B cell (primary cell): ENCODE results near the gene FATE1. TPM values are rescaled to one million over a fixed set of nuclear protein-coding genes. Genes with fewer than 3 reads are reported as not detected.

ENCODE experiments used
- ATAC-seq: fragments of 200-7000 bp; cut with Tn5 transposase; one replicate; pipeline ENCODE4 v1.10.0; 2021; ENCODE audit warnings: low read depth, mild to moderate bottlenecking, moderate number of reproducible peaks, moderate library complexity
- CTCF ChIA-PET: fragments of 350-600 bp; sonication (Branson Sonifier 250); formaldehyde crosslinking; loops from one replicate; lab custom pipeline; 2021; ENCODE audit warnings: antibody characterized with exemption, inconsistent platforms; lab: Charles Lee
- POLR2A ChIA-PET: fragments of 350-600 bp; sonication (Branson Sonifier 250); formaldehyde crosslinking; loops from one replicate; lab custom pipeline; 2021; ENCODE audit warnings: antibody characterized with exemption; lab: Charles Lee
- DNase-seq: peaks from one replicate; pipeline ENCODE4 v3.0.0; 2013
- H2AFZ ChIP-seq: 2 replicates; pipeline ENCODE4 v1.6.1; 2012; ENCODE audit warnings: mild to moderate bottlenecking, low read depth, low read length; ENCODE audit not compliant: insufficient read depth, poor library complexity, severe bottlenecking
- H3K27ac ChIP-seq, 2 donors: 1 replicate in 1 of 2; 2 replicates in 1 of 2; pipeline ENCODE4 v1.5.1; 2012 to 2013; ENCODE audit warnings: low read length in 2 of 2, mild to moderate bottlenecking in 2 of 2, moderate library complexity in 1 of 2
- H3K27me3 ChIP-seq, 4 experiments: fragments of 200-600 bp in 1 of 4; sonication (generic) in 1 of 4; replicated peaks in 1 of 4; 1 replicate in 2 of 4; 2 replicates in 2 of 4; pipeline versions ENCODE4 v1.6.1 to v1.7.0; 2013 to 2016; ENCODE audit warnings: low read length in 3 of 4, mild to moderate bottlenecking in 2 of 4, mixed read lengths in 1 of 4, moderate library complexity in 1 of 4; ENCODE audit not compliant: insufficient read depth in 4 of 4, control insufficient read depth in 3 of 4; ENCODE audit errors: control extremely low read depth in 1 of 4
- H3K36me3 ChIP-seq, 2 experiments: replicated peaks in 1 of 2; 1 replicate in 1 of 2; 2 replicates in 1 of 2; pipeline versions ENCODE4 v1.6.1 to v1.7.1; 2013; ENCODE audit warnings: low read length in 1 of 2; ENCODE audit not compliant: insufficient read depth in 2 of 2, control insufficient read depth in 1 of 2; ENCODE audit errors: control extremely low read depth in 1 of 2, extremely low read depth in 1 of 2
- H3K4me1 ChIP-seq, 2 donors: fragments of 200-600 bp in 1 of 2; sonication (generic) in 1 of 2; 1 replicate in 1 of 2; 2 replicates in 1 of 2; pipeline versions ENCODE4 v1.5.1 to v1.6.1; 2013 to 2017; ENCODE audit warnings: low read length in 2 of 2; ENCODE audit not compliant: control insufficient read depth in 2 of 2, insufficient read depth in 2 of 2
- H3K4me2 ChIP-seq: replicated peaks from 2 replicates; pipeline ENCODE3; 2012; ENCODE audit warnings: mild to moderate bottlenecking, low read depth, low read length; ENCODE audit not compliant: poor library complexity, severe bottlenecking
- H3K4me3 ChIP-seq, 5 experiments: fragments of 200-600 bp in 1 of 5; sonication (generic) in 1 of 5; 1 replicate in 3 of 5; 2 replicates in 2 of 5; pipeline versions ENCODE4 v1.5.1 to v1.7.0; 2011 to 2016; ENCODE audit warnings: low read length in 4 of 5, mild to moderate bottlenecking in 4 of 5, low read depth in 2 of 5, control low read depth in 1 of 5, moderate library complexity in 1 of 5; ENCODE audit not compliant: insufficient read depth in 1 of 5; ENCODE audit errors: control extremely low read depth in 1 of 5, extremely low read depth in 1 of 5
- H3K79me2 ChIP-seq: fragments of 200-600 bp; sonication (generic); one replicate; pipeline ENCODE4 v1.6.0; 2016; ENCODE audit warnings: low read length; ENCODE audit not compliant: control insufficient read depth, insufficient read depth
- H3K9ac ChIP-seq: fragments of 200-600 bp; sonication (generic); 2 replicates; pipeline ENCODE4 v1.6.1; 2017; ENCODE audit warnings: mild to moderate bottlenecking, low read length, moderate library complexity
- H3K9me3 ChIP-seq, 3 donors: one replicate each; pipeline versions ENCODE4 v1.6.1 to v1.7.1; 2013; ENCODE audit warnings: low read length in 2 of 3; ENCODE audit not compliant: control insufficient read depth in 2 of 3, insufficient read depth in 1 of 3; ENCODE audit errors: control extremely low read depth in 1 of 3
- H4K20me1 ChIP-seq: 2 replicates; pipeline ENCODE4 v1.6.0; 2012; ENCODE audit warnings: mild to moderate bottlenecking, low read length; ENCODE audit not compliant: insufficient read depth, control insufficient read depth, poor library complexity, severe bottlenecking
- H3K27ac Mint-ChIP-seq: one replicate; pipeline ENCODE4 v1.8.0; 2021; ENCODE audit warnings: mixed read lengths
- H3K27me3 Mint-ChIP-seq: one replicate; pipeline ENCODE4 v1.8.0; 2021; ENCODE audit warnings: mixed read lengths
- H3K4me1 Mint-ChIP-seq: one replicate; pipeline ENCODE4 v1.8.0; 2021; ENCODE audit warnings: mixed read lengths
- H3K4me3 Mint-ChIP-seq: one replicate; pipeline ENCODE4 v1.8.0; 2021; ENCODE audit warnings: mixed read lengths
- H3K9me3 Mint-ChIP-seq: one replicate; pipeline ENCODE4 v1.8.0; 2022; ENCODE audit warnings: mixed read lengths; ENCODE audit not compliant: insufficient read depth
- EZH2 ChIP-seq: IDR thresholded peaks from 2 replicates; pipeline ENCODE4 v1.6.1; 2012; ENCODE audit warnings: borderline replicate concordance, low read depth, mild to moderate bottlenecking, moderate library complexity, low read length; ENCODE audit not compliant: insufficient read depth, poor library complexity, severe bottlenecking
- WGBS: methylation state at CpG from one replicate; pipeline ENCODE4 v1.1.5; 2013; ENCODE audit warnings: missing lambda C conversion rate; ENCODE audit not compliant: insufficient coverage; 5-methylcytosine and 5-hydroxymethylcytosine counted together
- intact Hi-C: fragments of 100-400 bp; cut with micrococcal nuclease; formaldehyde crosslinking; loops from one replicate; pipeline ENCODE4 v1.10.0; 2022
- polyA plus RNA-seq: library from polyadenylated mRNA; depleted of rRNA; stranded (reverse); fragments of >200 nt; gene quantifications from 2 replicates; pipeline ENCODE4 v1.2.3, GENCODE V29; 2012
- total RNA-seq, 2 donors: library from RNA; stranded (reverse); fragments of 120-200 nt in 1 of 2; gene quantifications; 1 replicate in 1 of 2; 2 replicates in 1 of 2; pipeline versions ENCODE4 v1.2.3 to v1.2.4, GENCODE V29; 2013 to 2022
- TF ChIP-seq, protein P1 (sequence below): fragments of 200-600 bp; IDR thresholded peaks from one replicate; pipeline ENCODE4 v1.8.0; 2022; ENCODE audit warnings: antibody characterized with exemption, mild to moderate bottlenecking

FATE1 gene
- total and polyA plus RNA-seq, 2 donors (not counting 1 experiment from before 2014, with no cell fraction given), result not detected

DNA sequence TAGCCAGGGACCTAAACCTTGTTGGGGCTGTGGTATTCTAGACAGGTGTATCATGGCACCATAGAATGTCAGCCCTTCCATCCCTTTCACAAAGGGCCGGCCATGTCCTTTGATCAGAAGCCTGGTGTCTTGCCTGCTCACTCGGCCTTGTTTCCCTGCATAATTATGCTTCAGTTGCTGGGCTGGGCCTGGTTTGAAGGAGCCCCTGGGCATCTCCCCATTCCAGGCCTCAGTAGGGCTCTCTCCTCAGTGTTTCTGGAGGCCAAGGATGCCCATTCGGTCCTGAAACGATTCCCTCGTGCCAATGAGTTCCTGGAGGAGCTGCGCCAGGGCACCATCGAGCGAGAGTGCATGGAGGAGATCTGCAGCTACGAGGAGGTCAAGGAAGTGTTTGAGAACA lies 16.1 kb upstream of the FATE1 start:
- Histone ChIP-seq H3K27ac (no peak overlapping the region), H4K20me1 (no peaks in the 10 kb centered on the region), H3K79me2 (no peaks in the 10 kb centered on the region), H2AFZ (no peak overlapping the region), H3K4me1 (no peaks in the 10 kb centered on the region), H3K36me3 (no peaks in the 10 kb centered on the region), H3K9me3 (no peaks in the 10 kb centered on the region), H3K4me2 (no peak overlapping the region), H3K27me3 (no peaks in the 10 kb centered on the region), H3K9ac (no peak overlapping the region), H3K4me3 (no peak overlapping the region)
- WGBS, result 93% methylated on average over 5 of the region's 9 CpGs
- DNase-seq (no peak), ATAC-seq (no peak)
- Mint-ChIP-seq H3K27me3 (peaks cover 7% of the 10 kb centered on the region), H3K4me1 (no peaks in the 10 kb centered on the region), H3K27ac (no peak overlapping the region), H3K4me3 (no peak overlapping the region), H3K9me3 (no peaks in the 10 kb centered on the region)
- no peak for TF ChIP-seq EZH2
- TF ChIP-seq, protein P1, sequence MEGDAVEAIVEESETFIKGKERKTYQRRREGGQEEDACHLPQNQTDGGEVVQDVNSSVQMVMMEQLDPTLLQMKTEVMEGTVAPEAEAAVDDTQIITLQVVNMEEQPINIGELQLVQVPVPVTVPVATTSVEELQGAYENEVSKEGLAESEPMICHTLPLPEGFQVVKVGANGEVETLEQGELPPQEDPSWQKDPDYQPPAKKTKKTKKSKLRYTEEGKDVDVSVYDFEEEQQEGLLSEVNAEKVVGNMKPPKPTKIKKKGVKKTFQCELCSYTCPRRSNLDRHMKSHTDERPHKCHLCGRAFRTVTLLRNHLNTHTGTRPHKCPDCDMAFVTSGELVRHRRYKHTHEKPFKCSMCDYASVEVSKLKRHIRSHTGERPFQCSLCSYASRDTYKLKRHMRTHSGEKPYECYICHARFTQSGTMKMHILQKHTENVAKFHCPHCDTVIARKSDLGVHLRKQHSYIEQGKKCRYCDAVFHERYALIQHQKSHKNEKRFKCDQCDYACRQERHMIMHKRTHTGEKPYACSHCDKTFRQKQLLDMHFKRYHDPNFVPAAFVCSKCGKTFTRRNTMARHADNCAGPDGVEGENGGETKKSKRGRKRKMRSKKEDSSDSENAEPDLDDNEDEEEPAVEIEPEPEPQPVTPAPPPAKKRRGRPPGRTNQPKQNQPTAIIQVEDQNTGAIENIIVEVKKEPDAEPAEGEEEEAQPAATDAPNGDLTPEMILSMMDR, result no peak
- intact Hi-C loops, result no loop called here
- ChIA-PET CTCF (no interaction called here), POLR2A (no interaction called here)

DNA sequence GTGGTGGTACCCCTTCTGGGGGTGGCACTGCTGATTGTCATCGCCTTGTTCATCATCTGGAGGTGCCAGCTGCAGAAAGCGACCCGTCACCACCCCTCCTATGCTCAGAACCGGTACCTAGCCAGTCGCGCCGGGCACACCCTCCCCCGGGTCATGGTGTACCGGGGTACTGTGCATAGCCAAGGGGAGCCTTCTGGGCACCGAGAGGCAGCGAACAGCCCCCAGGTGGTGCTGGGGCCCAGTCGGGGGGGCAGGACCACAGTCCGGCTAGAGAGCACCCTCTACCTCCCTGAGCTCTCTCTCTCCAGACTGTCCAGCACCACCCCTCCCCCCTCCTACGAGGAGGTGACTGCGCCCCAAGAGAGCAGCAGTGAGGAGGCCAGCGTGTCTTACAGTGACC lies 15.3 kb upstream of the FATE1 start:
- Mint-ChIP-seq H3K4me3 (no peak overlapping the region), H3K4me1 (no peaks in the 10 kb centered on the region), H3K27me3 (peaks cover 5% of the 10 kb centered on the region), H3K9me3 (no peaks in the 10 kb centered on the region), H3K27ac (no peak overlapping the region)
- no peak overlapping the region for H2AFZ ChIP-seq
- 97% methylated on average over 12 of the region's 16 CpGs for WGBS
- H3K27ac ChIP-seq, result no peak overlapping the region
- DNase-seq (no peak), ATAC-seq (no peak)
- no peak overlapping the region for H3K4me2 ChIP-seq
- no peaks in the 10 kb centered on the region for H3K36me3 ChIP-seq
- TF ChIP-seq, protein P1, result no peak
- no peak for TF ChIP-seq EZH2
- no peaks in the 10 kb centered on the region for H3K27me3 ChIP-seq
- no peaks in the 10 kb centered on the region for H3K79me2 ChIP-seq
- H3K9ac ChIP-seq, result no peak overlapping the region
- ChIA-PET POLR2A (no interaction called here), CTCF (no interaction called here)
- intact Hi-C loops, result no loop called here
- H4K20me1 ChIP-seq, result no peaks in the 10 kb centered on the region
- H3K4me1 ChIP-seq, result no peaks in the 10 kb centered on the region
- no peaks in the 10 kb centered on the region for H3K9me3 ChIP-seq
- no peak overlapping the region for H3K4me3 ChIP-seq
